Activated T-cell treated with anti-CD3 and anti-CD28 coated beads, Interleukin-2, amount 50 U/mL, for 72 hours (primary cell): ENCODE results near the gene SLC19A1. TPM values are rescaled to one million over a fixed set of nuclear protein-coding genes. Genes with fewer than 3 reads are reported as not detected.

Source experiments
- ATAC-seq, 2 donors: fragments of 150-1000 bp; cut with Tn5 transposase; replicated peaks in 1 of 2; 2 replicates each; pipeline ENCODE4 v1.10.0; 2021; ENCODE audit warnings: moderate library complexity in 2 of 2, mild to moderate bottlenecking in 1 of 2
- DNase-seq, 2 donors: peaks; one replicate each; pipeline ENCODE4 v3.0.0; 2021 to 2022; ENCODE audit warnings: mixed read lengths in 1 of 2
- H3K27ac Mint-ChIP-seq: one replicate; pipeline ENCODE4 v1.8.0; 2022; ENCODE audit warnings: mild to moderate bottlenecking, moderate library complexity, mixed read lengths
- H3K27me3 Mint-ChIP-seq: one replicate; pipeline ENCODE4 v1.8.0; 2022; ENCODE audit warnings: low read depth, mixed read lengths
- H3K36me3 Mint-ChIP-seq, 2 donors: one replicate each; pipeline ENCODE4 v1.8.0; 2022; ENCODE audit warnings: mixed read lengths in 2 of 2, mild to moderate bottlenecking in 1 of 2; ENCODE audit not compliant: insufficient read depth in 2 of 2
- H3K4me1 Mint-ChIP-seq: one replicate; pipeline ENCODE4 v1.8.0; 2022; ENCODE audit warnings: low read depth, mixed read lengths
- H3K4me3 Mint-ChIP-seq, 2 donors: one replicate each; pipeline ENCODE4 v1.8.0; 2022; ENCODE audit warnings: mild to moderate bottlenecking in 2 of 2, mixed read lengths in 2 of 2, moderate library complexity in 2 of 2
- H3K9me3 Mint-ChIP-seq, 2 donors: one replicate each; pipeline ENCODE4 v1.8.0; 2022; ENCODE audit warnings: mixed read lengths in 2 of 2
- total RNA-seq, 2 donors: library from RNA; stranded (reverse); gene quantifications; one replicate each; pipeline ENCODE4 v1.2.3, GENCODE V29; 2022

SLC19A1 gene
- total RNA-seq, 2 donors from 2014 or later = 30.4 to 40.1 TPM

- Mint-ChIP-seq H3K4me3 (no peak overlapping the region), H3K27ac (no peak overlapping the region), H3K4me1 (no peaks in the 10 kb centered on the region), H3K27me3 (peaks cover 15% of the 10 kb centered on the region), H3K9me3 (peaks cover 6 to 9% of the 10 kb centered on the region in 2 donors), H3K36me3 (no peaks in the 10 kb centered on the region)
- no peak for ATAC-seq
- DNase-seq = no peak
These were observed 90.5 kb downstream of the SLC19A1 start for GRCh38 chr21:45451771-45452182.

DNA sequence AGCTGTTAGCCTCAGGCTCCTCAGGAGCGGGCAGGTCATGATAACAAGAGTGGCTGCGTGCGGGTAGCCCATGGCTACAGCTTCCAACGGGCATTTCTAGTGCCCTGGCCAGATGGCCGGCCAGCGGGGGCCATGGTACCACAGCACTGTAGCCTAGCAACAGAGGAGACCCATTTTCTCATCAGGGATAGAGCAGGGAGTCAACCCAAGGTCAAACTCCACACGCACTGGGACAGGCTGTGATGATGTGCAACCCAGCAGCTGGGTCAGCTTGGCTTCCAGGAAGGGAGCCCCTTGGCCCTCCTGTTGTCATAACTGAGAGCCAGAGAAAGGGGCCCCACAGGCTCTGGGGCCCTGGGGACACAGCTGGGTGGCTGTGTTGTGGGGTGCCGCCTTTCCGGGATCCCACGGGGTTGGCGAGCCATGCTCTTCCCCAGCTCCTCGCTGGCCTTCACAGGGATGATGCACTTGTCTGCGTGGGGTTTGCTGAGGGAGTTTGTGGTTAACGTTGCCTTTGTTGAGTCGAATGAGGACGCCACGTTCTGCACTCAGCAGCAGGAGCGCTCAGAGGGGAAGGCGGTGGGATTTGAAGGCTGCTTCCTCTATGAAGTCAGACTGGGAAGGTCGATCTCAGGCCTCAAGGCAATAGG lies 91.0 kb downstream of the SLC19A1 start:
- peaks cover 7 to 10% of the 10 kb centered on the region in 2 donors for H3K9me3 Mint-ChIP-seq
- peaks cover 0 to 1% of the 10 kb centered on the region in 2 donors for H3K36me3 Mint-ChIP-seq
- no peak overlapping the region for H3K4me3 Mint-ChIP-seq
- peaks cover 21% of the 10 kb centered on the region for H3K27me3 Mint-ChIP-seq
- DNase-seq (no peak), ATAC-seq (no peak)
- no peak overlapping the region for H3K27ac Mint-ChIP-seq
- no peaks in the 10 kb centered on the region for H3K4me1 Mint-ChIP-seq

GRCh38 chr21:45450423-45451090 lies 91.7 kb downstream of the SLC19A1 start:
- Mint-ChIP-seq H3K4me3 (no peak overlapping the region), H3K36me3 (peaks cover 0 to 3% of the 10 kb centered on the region in 2 donors), H3K9me3 (peaks cover 7 to 10% of the 10 kb centered on the region in 2 donors), H3K4me1 (peaks cover 3% of the 10 kb centered on the region), H3K27ac (no peak overlapping the region), H3K27me3 (peaks cover 23% of the 10 kb centered on the region)
- ATAC-seq (no peak), DNase-seq (no peak)

GRCh38 chr21:45449658-45450422 lies 92.4 kb downstream of the SLC19A1 start:
- no peak overlapping the region for H3K4me3 Mint-ChIP-seq
- no peak overlapping the region for H3K27ac Mint-ChIP-seq
- peaks cover 7 to 10% of the 10 kb centered on the region in 2 donors for H3K9me3 Mint-ChIP-seq
- peaks cover 0 to 3% of the 10 kb centered on the region in 2 donors for H3K36me3 Mint-ChIP-seq
- peaks cover 28% of the 10 kb centered on the region for H3K27me3 Mint-ChIP-seq
- no peak for ATAC-seq
- peaks cover 6% of the 10 kb centered on the region for H3K4me1 Mint-ChIP-seq
- no peak for DNase-seq

DNA sequence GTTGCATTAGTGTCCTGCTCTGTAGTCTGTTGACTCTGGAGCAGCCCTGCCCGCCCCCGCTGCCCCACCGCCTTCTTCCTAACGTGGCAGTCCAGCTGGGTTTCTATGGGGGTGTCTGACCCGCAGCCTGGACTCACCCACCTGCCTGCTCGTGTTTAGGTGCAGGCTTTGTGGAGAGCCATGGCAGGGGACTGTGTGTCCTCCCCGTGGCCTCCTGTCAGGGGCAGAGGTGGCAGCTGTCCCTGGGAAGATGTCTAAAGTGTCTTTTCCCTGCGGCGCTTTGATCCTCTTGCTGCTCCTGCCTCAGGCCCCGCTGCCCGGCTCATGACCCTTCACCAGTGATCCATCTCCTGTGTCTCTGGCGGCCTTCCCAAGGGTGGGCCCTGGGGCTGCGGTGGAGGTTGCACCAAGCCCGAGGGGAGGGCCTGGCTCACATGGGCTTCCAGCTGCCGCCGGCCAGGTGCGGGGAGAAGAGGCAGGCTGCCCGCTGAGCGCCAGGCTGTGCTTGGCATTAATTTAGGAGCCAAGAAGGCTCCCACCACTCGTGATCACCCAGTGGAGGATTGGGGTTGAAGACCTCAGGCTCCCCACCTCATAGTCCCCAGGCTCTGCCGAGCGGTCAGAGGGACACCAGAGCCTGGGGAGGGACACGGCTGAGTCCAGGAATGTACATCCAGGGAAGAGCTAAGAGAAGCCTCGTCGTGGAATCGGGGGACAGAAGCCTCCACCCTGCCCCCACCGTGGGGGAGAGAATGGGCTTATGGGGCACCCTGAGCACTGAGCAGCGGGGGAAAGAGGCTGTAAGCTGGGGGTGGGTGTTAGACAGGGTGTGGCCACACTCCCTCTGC lies 93.2 kb downstream of the SLC19A1 start:
- no peak for DNase-seq
- Mint-ChIP-seq H3K9me3 (peaks cover 7 to 10% of the 10 kb centered on the region in 2 donors), H3K36me3 (peaks cover 0 to 3% of the 10 kb centered on the region in 2 donors), H3K27me3 (peaks cover 28% of the 10 kb centered on the region), H3K4me3 (no peak overlapping the region), H3K27ac (no peak overlapping the region), H3K4me1 (peaks cover 6% of the 10 kb centered on the region)
- ATAC-seq = no peak

- H3K27me3 Mint-ChIP-seq = peaks cover 28% of the 10 kb centered on the region
- no peak overlapping the region for H3K27ac Mint-ChIP-seq
- H3K4me1 Mint-ChIP-seq = peaks cover 6% of the 10 kb centered on the region
- H3K9me3 Mint-ChIP-seq = peaks cover 7 to 10% of the 10 kb centered on the region in 2 donors
- no peak for DNase-seq
- ATAC-seq = no peak
- peaks cover 0 to 3% of the 10 kb centered on the region in 2 donors for H3K36me3 Mint-ChIP-seq
- no peak overlapping the region for H3K4me3 Mint-ChIP-seq
These were observed 93.9 kb downstream of the SLC19A1 start for GRCh38 chr21:45448283-45448809.

Other genes starting within 250 kb of the SLC19A1 start
- 1 to 10 TPM; 4.9 to 7.5 TPM for gene COL18A1, start 137.3 kb downstream of the SLC19A1 start, total RNA-seq
- 10 to 100 TPM; 20.2 to 24.1 TPM for gene PCBP3, start 101.3 kb upstream of the SLC19A1 start, total RNA-seq